GM06990 (cell line): ENCODE measurements around the gene OBP2A.

Experiments
- DNase-seq: peaks from one replicate; pipeline ENCODE4 v3.0.0-alpha.2; 2011; ENCODE audit not compliant: insufficient read length; ENCODE audit errors: extremely low read depth
- H3K27me3 ChIP-seq: replicated peaks from 2 replicates; pipeline ENCODE4 v1.6.0; 2011; ENCODE audit warnings: low read length; ENCODE audit not compliant: control insufficient read depth, insufficient read depth
- H3K36me3 ChIP-seq: 2 replicates; pipeline ENCODE4 v1.5.1; 2011; ENCODE audit warnings: low read length; ENCODE audit not compliant: control insufficient read depth, insufficient read depth
- H3K4me3 ChIP-seq: replicated peaks from 2 replicates; pipeline ENCODE4 v1.5.1; 2011; ENCODE audit warnings: low read depth, mild to moderate bottlenecking, control low read depth, low read length
- TF ChIP-seq, protein P1 (sequence below): IDR thresholded peaks from 2 replicates; pipeline ENCODE4 v1.5.1; 2011; ENCODE audit warnings: low read length, control low read depth, mild to moderate bottlenecking, inconsistent platforms; ENCODE audit not compliant: insufficient read depth, poor library complexity, severe bottlenecking

The OBP2A gene

GRCh38 chr9:135501261-135502167 is 44.4 kb upstream of the OBP2A start:
- TF ChIP-seq, protein P1, sequence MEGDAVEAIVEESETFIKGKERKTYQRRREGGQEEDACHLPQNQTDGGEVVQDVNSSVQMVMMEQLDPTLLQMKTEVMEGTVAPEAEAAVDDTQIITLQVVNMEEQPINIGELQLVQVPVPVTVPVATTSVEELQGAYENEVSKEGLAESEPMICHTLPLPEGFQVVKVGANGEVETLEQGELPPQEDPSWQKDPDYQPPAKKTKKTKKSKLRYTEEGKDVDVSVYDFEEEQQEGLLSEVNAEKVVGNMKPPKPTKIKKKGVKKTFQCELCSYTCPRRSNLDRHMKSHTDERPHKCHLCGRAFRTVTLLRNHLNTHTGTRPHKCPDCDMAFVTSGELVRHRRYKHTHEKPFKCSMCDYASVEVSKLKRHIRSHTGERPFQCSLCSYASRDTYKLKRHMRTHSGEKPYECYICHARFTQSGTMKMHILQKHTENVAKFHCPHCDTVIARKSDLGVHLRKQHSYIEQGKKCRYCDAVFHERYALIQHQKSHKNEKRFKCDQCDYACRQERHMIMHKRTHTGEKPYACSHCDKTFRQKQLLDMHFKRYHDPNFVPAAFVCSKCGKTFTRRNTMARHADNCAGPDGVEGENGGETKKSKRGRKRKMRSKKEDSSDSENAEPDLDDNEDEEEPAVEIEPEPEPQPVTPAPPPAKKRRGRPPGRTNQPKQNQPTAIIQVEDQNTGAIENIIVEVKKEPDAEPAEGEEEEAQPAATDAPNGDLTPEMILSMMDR, result no peak
- peak overlapping the region; percentile 95 for H3K4me3 ChIP-seq
- no peaks in the 10 kb centered on the region for H3K27me3 ChIP-seq
- H3K36me3 ChIP-seq, result peaks cover 26% of the 10 kb centered on the region
- DNase-seq, result no peak

DNA sequence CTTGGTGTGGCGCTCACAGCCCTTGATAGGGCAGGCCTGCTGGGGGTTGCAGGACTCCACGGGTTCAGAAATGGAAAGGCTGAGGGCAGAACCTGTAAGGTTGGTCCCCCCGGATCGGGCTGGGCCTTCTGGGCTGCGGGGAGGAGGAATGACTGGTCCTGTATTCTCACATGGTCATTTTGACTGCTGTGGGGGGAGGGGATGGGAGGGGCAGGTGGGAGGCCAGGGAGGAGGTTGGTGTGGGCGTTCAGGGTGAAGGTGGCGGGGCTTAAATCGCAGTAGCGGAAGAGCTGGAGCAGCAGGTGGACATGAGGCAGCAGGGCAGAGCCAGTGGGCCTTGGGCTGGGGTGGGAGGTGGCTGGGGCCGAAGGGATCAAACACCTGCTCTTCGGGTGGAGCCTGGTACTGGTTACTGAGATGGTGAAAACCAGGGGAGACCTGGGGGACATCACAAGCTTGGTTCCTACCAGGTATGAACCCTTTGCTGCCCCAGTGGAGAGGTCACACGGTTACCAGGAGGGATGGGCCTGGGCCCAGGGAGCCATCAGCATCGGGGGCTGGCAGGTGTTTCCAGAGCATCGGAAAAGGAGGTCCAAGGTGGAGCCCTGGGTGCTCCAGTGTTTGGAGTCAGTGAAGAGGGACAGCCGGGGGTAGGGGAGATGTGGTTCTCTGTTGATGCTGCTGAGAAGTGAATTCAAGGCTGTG is 43.6 kb upstream of the OBP2A start:
- no peak for DNase-seq
- no peaks in the 10 kb centered on the region for H3K27me3 ChIP-seq
- peaks cover 26% of the 10 kb centered on the region for H3K36me3 ChIP-seq
- no peak overlapping the region for H3K4me3 ChIP-seq
- TF ChIP-seq, protein P1, result no peak

DNA sequence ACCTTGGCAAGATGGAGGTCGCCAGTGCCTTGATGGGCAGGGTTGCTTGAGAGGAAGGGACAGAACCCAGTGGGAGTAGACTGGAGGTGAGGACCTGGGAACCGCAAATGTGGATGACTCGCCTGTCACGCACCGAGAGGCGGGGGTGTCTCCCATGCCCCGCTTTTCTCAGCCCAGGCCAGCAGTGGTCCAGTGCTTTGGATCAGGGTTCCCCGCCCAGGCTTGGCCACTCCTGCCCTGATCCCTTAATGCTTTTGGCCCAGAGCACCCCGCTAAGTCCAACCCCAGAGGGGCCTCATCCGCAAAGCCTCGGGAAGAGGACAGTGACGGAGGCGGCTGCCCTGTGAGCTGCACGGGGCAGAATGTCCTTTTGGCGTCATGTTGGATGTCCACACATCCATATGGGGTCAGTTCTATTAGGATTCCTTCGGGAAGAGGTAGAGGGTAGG is 43.0 kb upstream of the OBP2A start:
- TF ChIP-seq, protein P1, result no peak
- Histone ChIP-seq H3K4me3 (no peak overlapping the region), H3K36me3 (peaks cover 26% of the 10 kb centered on the region), H3K27me3 (no peaks in the 10 kb centered on the region; the same call in 1 of the 2 replicates)
- no peak for DNase-seq

GRCh38 chr9:135503371-135504261 is 42.3 kb upstream of the OBP2A start:
- Histone ChIP-seq H3K36me3 (peaks cover 26% of the 10 kb centered on the region), H3K4me3 (no peak overlapping the region), H3K27me3 (no peaks in the 10 kb centered on the region; the same call in 1 of the 2 replicates)
- no peak for DNase-seq
- TF ChIP-seq, protein P1, result no peak
